UCSD-AML1 (cell line): Measurements from ENCODE around the gene STAT5A.
A peak's percentile ranks its signal among the peaks of the same experiment; 100 is the strongest.

Experiments
- DNase-seq: peaks from one replicate; lab custom pipeline; 2025; ENCODE audit not compliant: unreplicated experiment; lab: John Stamatoyannopoulos, UW

The STAT5A gene

GRCh38 chr17:42266918-42267766 lies 21.2 kb upstream of the STAT5A start:
- DNase-seq, result no peak

GRCh38 chr17:42268236-42268635 lies 20.1 kb upstream of the STAT5A start:
- DNase-seq, result no peak

GRCh38 chr17:42270170-42270535 lies 18.1 kb upstream of the STAT5A start:
- DNase-seq, result no peak

- DNase-seq, result no peak
Observed at GRCh38 chr17:42270596-42270995, 17.7 kb upstream of the STAT5A start.

GRCh38 chr17:42271006-42271778 lies 17.1 kb upstream of the STAT5A start:
- no peak for DNase-seq

GRCh38 chr17:42271779-42272035 lies 16.6 kb upstream of the STAT5A start:
- DNase-seq, result no peak

- DNase-seq, result no peak
Observed at GRCh38 chr17:42272162-42272907, 16.0 kb upstream of the STAT5A start.

- DNase-seq, result no peak
Observed at GRCh38 chr17:42273474-42274252, 14.6 kb upstream of the STAT5A start.

- DNase-seq, result no peak
Observed at GRCh38 chr17:42274253-42274542, 14.1 kb upstream of the STAT5A start.

GRCh38 chr17:42274812-42275526 lies 13.3 kb upstream of the STAT5A start:
- no peak for DNase-seq

GRCh38 chr17:42275527-42276358 lies 12.6 kb upstream of the STAT5A start:
- DNase-seq, result peak; percentile 56

GRCh38 chr17:42276359-42276608 lies 12.0 kb upstream of the STAT5A start, which contains the start of gene STAT5B:
STAT5B (minus strand) TSS chr17:42276391; CDS start chr17:42232127, 44,264 bp downstream.
- DNase-seq, result peak; percentile 73

GRCh38 chr17:42276609-42277341 lies 11.5 kb upstream of the STAT5A start:
- peak; percentile 74 for DNase-seq

- DNase-seq, result no peak
Observed at GRCh38 chr17:42277342-42277712, 11.0 kb upstream of the STAT5A start.

GRCh38 chr17:42279776-42280630 lies 8.3 kb upstream of the STAT5A start:
- no peak for DNase-seq

- no peak for DNase-seq
Observed at GRCh38 chr17:42281571-42282096, 6.7 kb upstream of the STAT5A start.

- DNase-seq, result no peak
Observed at GRCh38 chr17:42282478-42283080, 5.7 kb upstream of the STAT5A start.
